OCI-LY7 (cell line): ENCODE data around the gene TRAF6.

Experiments
- CTCF ChIP-seq: fragments of 200-600 bp; sonication (generic); conservative IDR thresholded peaks from 2 replicates; pipeline ENCODE4 v1.5.1; 2014; ENCODE audit warnings: mild to moderate bottlenecking, antibody characterized with exemption, low read length, moderate library complexity, mixed read lengths
- EZH2phosphoT487 ChIP-seq: fragments of 200-600 bp; sonication (generic); IDR thresholded peaks from 2 replicates; pipeline ENCODE4 v1.6.1; 2018; ENCODE audit warnings: low read depth, borderline replicate concordance, mild to moderate bottlenecking, mixed run types, antibody characterized with exemption, low read length, moderate library complexity, mixed read lengths

DNA sequence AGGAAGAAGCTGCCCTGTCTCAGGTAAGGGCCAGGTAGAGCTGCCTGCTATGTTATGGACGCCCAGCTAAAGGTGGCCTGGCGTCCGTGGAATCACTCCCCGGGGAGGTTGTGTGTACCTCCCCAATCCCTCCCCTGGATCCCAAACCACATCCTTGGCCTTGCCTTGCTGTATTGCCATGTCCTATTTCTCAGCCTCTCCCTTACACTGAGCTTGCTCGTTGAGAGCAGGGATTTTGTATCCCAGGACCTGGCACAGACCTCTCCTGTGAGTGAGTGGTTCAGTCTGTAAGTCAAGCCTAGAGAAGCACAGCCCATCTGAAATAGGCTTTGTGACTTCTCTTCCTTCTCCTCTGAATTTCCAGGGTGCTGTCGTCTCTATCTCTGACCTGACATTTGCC, 53.9 kb downstream of the TRAF6 start:
- TF ChIP-seq CTCF (no peak), EZH2phosphoT487 (no peak)
